ENCODE results near the gene IZUMO3. TPM values are rescaled to one million over a fixed set of nuclear protein-coding genes. Genes with fewer than 3 reads are reported as not detected.

The IZUMO3 gene
- total and polyA plus RNA-seq, 5 donors from 2014 or later = not detected

DNA sequence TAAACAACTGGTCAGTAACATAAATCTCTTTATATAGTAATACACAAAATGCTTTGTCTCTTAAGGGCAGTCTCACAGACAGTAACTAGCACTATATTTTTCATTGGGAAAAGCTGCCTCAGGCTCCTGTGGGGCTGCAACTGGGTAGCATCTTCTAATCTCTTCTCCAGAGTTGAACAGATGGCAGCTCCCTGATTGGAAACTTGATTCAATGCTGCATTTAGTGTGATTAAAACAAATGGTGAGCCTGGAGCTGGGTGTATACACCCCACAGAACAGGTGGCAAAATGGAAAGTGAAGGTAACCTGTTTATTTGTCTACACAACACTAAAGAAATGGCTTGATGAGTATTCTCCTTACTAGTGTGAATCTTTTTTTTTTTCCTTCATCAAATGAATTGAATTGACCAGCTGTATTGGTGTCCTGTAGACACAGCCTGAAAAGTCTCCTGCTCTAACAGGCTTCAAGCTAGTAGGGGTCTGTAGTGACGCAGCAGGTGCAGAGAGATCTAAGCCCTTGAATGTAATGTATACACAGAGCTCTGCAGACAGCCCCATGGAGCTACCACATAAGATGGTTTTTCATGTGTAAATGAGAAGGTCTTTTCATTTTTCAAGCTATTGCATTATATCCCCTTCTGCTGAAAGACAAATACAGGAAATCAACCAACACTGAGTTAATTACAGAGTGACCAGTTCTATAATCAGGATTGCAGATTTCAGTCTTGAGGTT is 43.3 kb downstream of the IZUMO3 start:
- DNase-seq = no peak
- Mint-ChIP-seq H3K4me1 (no peaks in the 10 kb centered on the region), H3K36me3 (no peaks in the 10 kb centered on the region), H3K9me3 (peaks cover 0 to 21% (median 4%) of the 10 kb centered on the region in 7 donors), H3K27me3 (no peaks in the 10 kb centered on the region), H3K4me3 (no peak overlapping the region), H3K27ac (no peak overlapping the region)
- Histone ChIP-seq H3K4me1 (ENCODE audit: control insufficient read depth, insufficient read depth, low read length, poor library complexity, severe bottlenecking) (no peaks in the 10 kb centered on the region), H3K27me3 (ENCODE audit: control insufficient read depth, insufficient read depth, low read length) (no peaks in the 10 kb centered on the region), H3K27ac (ENCODE audit: insufficient read depth, low read length, poor library complexity, severe bottlenecking) (no peak overlapping the region), H3K36me3 (ENCODE audit: control insufficient read depth, insufficient read depth, low read length) (no peaks in the 10 kb centered on the region), H3K9me3 (ENCODE audit: control insufficient read depth in 2 of 2, low read length in 2 of 2) (peaks cover 0 to 8% of the 10 kb centered on the region in 2 experiments), H3K4me3 (ENCODE audit: low read depth, low read length) (no peak overlapping the region)
- ATAC-seq (ENCODE audit: low read depth in 2 of 2) = no peak

DNA sequence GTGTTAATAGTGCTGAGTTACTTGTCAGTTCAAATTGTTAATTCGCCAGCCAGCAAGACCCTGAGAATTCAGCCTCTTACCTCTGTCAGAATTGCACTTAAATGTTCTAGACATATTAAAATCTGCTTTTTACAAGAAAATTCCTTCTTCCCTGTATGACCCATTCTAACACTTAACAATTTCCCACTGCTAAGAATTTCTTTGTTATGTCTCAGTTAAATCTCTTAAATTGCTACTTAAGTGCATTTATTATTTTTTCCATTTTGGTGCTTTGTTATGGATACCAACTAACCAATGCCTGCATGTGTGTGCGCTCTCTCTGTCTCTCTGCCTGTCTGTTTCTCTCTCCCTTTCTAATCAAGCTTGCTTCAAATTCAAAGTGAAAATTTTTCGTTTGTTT is 44.9 kb downstream of the IZUMO3 start:
- no peak overlapping the region for H3K27ac Mint-ChIP-seq
- Histone ChIP-seq H3K36me3 (ENCODE audit: control insufficient read depth, insufficient read depth, low read length) (no peaks in the 10 kb centered on the region), H3K4me3 (ENCODE audit: low read depth, low read length) (no peak overlapping the region), H3K4me1 (ENCODE audit: control insufficient read depth, insufficient read depth, low read length, poor library complexity, severe bottlenecking) (no peaks in the 10 kb centered on the region), H3K9me3 (ENCODE audit: control insufficient read depth in 2 of 2, low read length in 2 of 2) (peaks cover 0 to 3% of the 10 kb centered on the region in 2 experiments), H3K27ac (ENCODE audit: insufficient read depth, low read length, poor library complexity, severe bottlenecking) (no peak overlapping the region), H3K27me3 (ENCODE audit: control insufficient read depth, insufficient read depth, low read length) (no peaks in the 10 kb centered on the region)
- DNase-seq (no peak), ATAC-seq (ENCODE audit: low read depth in 2 of 2) (no peak)
- no peaks in the 10 kb centered on the region for H3K36me3 Mint-ChIP-seq
- H3K9me3 Mint-ChIP-seq = peaks cover 0 to 21% (median 4%) of the 10 kb centered on the region in 7 donors
- no peaks in the 10 kb centered on the region for H3K27me3 Mint-ChIP-seq
- H3K4me3 Mint-ChIP-seq = no peak overlapping the region
- H3K4me1 Mint-ChIP-seq = no peaks in the 10 kb centered on the region

GRCh38 chr9:24498632-24499031 is 47.1 kb downstream of the IZUMO3 start:
- Histone ChIP-seq H3K9me3 (ENCODE audit: control insufficient read depth in 2 of 2, low read length in 2 of 2) (peaks cover 0 to 3% of the 10 kb centered on the region in 2 experiments), H3K27ac (ENCODE audit: insufficient read depth, low read length, poor library complexity, severe bottlenecking) (no peak overlapping the region), H3K4me3 (ENCODE audit: low read depth, low read length) (no peak overlapping the region), H3K36me3 (ENCODE audit: control insufficient read depth, insufficient read depth, low read length) (no peaks in the 10 kb centered on the region), H3K4me1 (ENCODE audit: control insufficient read depth, insufficient read depth, low read length, poor library complexity, severe bottlenecking) (no peaks in the 10 kb centered on the region), H3K27me3 (ENCODE audit: control insufficient read depth, insufficient read depth, low read length) (no peaks in the 10 kb centered on the region)
- Mint-ChIP-seq H3K9me3 (peaks cover 0 to 17% (median 10%) of the 10 kb centered on the region in 7 donors), H3K4me1 (no peaks in the 10 kb centered on the region), H3K36me3 (no peaks in the 10 kb centered on the region), H3K27ac (no peak overlapping the region), H3K27me3 (no peaks in the 10 kb centered on the region), H3K4me3 (no peak overlapping the region)
- DNase-seq = no peak
- no peak for ATAC-seq (ENCODE audit: low read depth in 2 of 2)

GRCh38 chr9:24497671-24498070 is 48.0 kb downstream of the IZUMO3 start:
- Histone ChIP-seq H3K9me3 (ENCODE audit: control insufficient read depth in 2 of 2, low read length in 2 of 2) (peaks cover 0 to 3% of the 10 kb centered on the region in 2 experiments), H3K4me1 (ENCODE audit: control insufficient read depth, insufficient read depth, low read length, poor library complexity, severe bottlenecking) (no peaks in the 10 kb centered on the region), H3K4me3 (ENCODE audit: low read depth, low read length) (no peak overlapping the region), H3K27ac (ENCODE audit: insufficient read depth, low read length, poor library complexity, severe bottlenecking) (no peak overlapping the region), H3K27me3 (ENCODE audit: control insufficient read depth, insufficient read depth, low read length) (no peaks in the 10 kb centered on the region), H3K36me3 (ENCODE audit: control insufficient read depth, insufficient read depth, low read length) (no peaks in the 10 kb centered on the region)
- Mint-ChIP-seq H3K4me1 (no peaks in the 10 kb centered on the region), H3K27ac (no peak overlapping the region), H3K36me3 (no peaks in the 10 kb centered on the region), H3K4me3 (no peak overlapping the region), H3K27me3 (no peaks in the 10 kb centered on the region), H3K9me3 (peaks cover 0 to 23% (median 12%) of the 10 kb centered on the region in 7 donors)
- no peak for ATAC-seq (ENCODE audit: low read depth in 2 of 2)
- DNase-seq = no peak

Data from CD4-positive, CD25-positive, alpha-beta regulatory T cell (primary cell).